GM19023 (cell line): ENCODE data around the gene DMRTC2.
"Not testable (repeated sequence)": the region's sequence is repeated elsewhere in the genome, so short reads cannot be mapped to it uniquely, and the experiment has no call there.

Experiments
- ATAC-seq: cut with Tn5 transposase; IDR thresholded peaks from one replicate; pipeline ENCODE4 v1.9.1; 2021; ENCODE audit warnings: mild to moderate bottlenecking, moderate library complexity; ENCODE audit not compliant: unreplicated experiment

The DMRTC2 gene

DNA sequence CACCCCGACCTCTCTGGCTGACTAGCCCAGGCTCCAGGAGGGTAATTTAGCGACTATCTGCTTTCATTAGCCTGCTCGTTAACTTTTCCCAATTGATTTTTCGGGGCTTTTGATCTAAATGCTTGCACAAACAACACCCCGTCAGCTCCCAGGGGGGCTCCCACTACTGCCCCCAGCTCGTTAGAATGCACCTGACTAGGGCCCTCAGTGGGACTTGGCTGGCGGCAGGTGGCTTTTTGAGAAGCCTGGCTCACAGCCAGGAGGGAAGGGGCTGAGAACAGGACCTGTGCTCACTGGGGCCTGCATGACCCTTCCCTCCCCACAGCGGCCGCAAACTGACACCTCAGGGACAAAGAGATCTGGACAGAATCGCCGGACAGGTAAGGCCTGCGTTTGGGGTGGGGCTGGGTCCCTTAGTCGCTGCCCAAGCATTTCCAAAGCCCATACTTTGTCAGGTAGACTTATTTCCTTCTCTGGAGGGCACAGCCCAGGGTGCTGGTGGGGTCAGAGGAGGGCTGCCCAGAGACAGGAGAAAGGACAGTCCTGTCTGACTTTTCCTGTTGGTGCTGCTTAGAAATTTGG lies 24.6 kb downstream of the DMRTC2 start:
- no peak for ATAC-seq

DNA sequence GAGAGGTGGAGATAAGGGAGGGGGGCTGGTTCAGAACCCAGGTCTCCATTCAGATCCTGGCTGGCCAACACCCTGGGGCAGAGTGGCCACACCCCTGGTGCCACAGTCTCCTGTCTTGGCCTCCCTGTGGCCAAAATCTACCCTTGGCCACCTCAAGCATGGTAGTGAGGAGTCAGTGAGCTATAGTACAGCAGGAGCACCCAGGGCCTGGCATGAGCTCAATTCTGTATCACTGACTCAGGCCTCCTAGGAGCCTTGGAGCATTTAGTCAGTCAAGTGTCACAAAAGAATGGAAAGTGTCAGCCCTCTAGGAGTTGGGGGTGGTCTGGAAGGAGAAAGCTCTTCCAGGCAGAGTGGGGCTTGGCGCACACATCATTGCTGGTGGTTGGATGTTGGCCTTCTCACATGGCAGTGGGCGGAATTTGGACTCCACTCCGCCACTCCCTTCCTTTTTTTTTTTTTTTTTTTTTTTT lies 25.6 kb downstream of the DMRTC2 start:
- ATAC-seq = no peak

GRCh38 chr19:41871573-41872383 lies 26.9 kb downstream of the DMRTC2 start:
- ATAC-seq = no peak

- ATAC-seq = no peak
Observed at GRCh38 chr19:41872384-41872774, 27.5 kb downstream of the DMRTC2 start.

DNA sequence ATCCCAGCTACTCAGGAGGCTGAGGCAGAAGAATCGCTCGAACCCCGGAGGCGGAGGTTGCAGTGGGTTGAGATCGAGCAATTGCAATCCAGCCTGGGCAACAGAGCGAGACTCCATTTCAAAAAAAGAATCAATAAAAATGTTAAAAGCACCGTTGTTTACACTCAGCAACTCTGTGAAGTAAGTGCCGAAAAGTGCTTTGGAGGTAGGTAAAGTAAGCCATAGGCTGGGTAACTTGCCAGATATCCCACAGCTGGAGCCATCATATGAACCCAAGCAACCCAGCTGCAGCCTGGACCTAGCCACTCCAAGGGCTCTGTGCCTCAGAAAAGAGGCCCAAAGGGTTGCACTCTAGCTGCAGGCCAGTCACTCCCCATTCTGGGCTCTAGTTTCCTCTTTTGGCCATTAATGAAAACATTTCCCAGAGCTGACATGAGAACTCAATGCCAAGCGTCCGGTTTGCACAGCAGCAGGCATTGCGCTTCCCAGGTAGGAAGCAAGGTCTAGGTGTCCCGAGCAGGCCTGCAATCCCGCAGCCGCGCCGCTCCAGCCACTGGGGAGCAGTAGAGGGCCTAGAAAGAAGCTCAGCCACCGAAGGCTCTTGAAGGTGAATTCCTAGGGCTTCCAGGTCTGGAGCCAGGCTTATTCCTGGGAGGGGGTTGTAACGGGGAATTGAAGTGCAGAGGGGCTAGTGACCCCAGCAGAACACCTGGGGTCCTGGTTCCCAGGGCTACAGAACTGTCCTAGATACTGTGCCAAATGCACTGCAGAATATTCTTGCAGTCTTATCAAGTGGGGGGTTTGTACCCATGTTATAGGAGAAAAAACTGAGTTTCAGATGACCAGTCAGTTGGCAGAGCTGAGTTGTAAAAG lies 28.2 kb downstream of the DMRTC2 start:
- no peak for ATAC-seq

DNA sequence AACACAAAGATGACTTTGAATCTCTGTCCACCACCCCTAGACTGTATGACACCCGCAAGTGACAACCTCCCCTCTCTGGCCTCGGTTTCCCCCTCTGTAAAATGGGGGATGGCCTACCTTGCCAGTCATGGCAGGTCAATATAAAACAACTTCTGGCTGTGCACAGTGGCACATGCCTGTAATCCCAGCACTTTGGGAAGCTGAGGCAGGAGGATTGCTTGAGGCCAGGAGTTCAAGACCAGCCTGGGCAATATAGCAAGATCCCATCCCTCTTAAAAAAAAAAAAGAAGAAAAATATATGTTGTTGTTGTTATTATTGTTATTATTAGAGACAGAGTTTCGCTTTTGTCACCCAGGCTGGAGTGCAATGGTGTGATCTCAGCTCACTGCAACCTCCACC lies 31.1 kb downstream of the DMRTC2 start:
- ATAC-seq = not testable (repeated sequence)

GRCh38 chr19:41876847-41877832 lies 32.3 kb downstream of the DMRTC2 start, which contains the start of gene CD79A:
Gene CD79A (plus strand): TSS chr19:41877279. CDS start chr19:41877305, 26 bp downstream.
- ATAC-seq = peak; percentile 66

GRCh38 chr19:41877916-41878905 lies 33.4 kb downstream of the DMRTC2 start:
- peak; percentile 38 for ATAC-seq

DNA sequence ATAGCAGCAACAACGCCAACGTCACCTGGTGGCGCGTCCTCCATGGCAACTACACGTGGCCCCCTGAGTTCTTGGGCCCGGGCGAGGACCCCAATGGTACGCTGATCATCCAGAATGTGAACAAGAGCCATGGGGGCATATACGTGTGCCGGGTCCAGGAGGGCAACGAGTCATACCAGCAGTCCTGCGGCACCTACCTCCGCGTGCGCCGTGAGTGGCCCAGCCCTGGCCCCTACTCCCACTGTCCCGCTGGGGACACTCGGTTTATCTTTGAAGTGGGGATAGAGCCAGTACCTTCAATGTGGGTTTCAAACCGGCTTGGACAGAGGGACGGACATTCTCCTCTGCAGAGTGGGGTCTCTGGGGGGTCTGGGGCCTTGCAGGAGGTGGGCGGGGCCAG lies 34.2 kb downstream of the DMRTC2 start:
- ATAC-seq = no peak

DNA sequence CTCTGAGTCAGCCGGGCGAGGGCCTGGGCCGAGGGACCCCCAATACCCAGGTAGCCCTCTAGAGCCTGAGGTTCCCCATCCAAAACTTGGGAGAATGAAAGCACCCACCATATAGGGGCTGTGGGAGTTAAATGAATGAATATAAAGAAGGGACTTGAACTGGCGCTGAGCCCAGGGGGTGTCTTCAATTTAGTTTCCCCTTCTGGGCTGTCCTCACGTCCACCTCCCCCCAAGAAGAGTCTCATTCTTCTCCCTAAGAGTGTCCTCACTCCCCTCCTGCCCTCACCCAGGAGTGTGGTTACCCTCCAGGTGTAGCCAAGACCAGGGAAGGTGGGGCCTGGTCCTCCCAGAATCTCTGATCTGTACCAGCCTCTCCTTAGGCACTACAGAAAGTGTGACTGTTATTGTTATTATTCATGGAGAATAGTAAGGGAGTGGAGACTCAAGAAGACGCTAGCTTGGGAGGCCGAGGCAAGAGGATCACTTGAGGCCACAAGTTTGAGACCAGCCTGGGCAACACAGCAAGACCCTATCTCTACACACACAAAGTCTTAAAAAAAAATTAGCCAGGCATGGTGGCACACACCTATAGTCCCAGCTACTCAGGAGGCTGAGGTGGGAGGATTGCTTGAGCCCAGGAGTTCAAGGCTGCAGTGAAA lies 35.0 kb downstream of the DMRTC2 start:
- no peak for ATAC-seq

- ATAC-seq = no peak
Observed at GRCh38 chr19:41880329-41880708, 35.5 kb downstream of the DMRTC2 start.

DNA sequence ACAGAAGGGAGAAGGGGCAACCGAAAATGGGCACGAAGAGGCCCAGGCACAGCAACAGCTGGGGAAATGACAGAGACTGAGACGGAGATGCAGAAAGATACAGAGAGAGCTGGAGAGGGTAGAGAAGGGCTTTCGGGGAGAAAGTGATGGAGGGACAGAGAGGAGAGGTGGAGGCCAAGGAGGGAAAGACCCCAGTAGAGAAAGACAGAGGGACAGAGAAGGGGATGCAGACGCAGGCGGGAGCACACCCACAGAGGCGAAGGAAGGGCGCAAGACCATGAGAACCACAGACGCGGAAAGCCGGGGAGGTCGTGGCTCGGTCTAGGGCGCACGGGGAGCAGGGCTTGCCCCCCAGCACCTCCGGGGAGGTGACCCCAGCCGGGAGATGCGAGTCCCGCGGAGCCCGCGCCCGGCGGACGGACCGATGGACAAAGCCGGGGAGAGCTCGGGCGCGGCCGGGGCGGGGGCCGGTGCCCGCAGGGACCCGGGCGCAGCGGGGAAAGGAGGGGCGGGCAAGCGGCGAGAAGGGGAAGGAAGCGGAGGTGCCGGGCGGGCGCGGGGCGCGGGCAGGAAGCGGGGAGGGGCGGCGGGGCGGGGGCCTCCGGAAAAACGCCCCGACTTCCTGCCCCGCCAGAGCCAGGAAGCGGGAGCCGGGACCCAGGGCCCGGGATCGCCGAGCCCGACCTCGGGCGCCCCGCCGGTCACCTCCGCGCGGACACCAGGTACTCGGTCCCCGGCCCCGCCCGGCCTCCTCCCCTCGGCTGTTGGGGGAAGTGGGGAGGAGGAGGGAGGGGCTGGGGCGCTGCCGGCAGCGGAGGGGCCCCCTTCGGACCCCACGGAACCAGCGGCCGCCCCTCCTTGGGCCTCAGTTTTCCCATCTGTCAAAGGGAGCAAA lies 38.0 kb downstream of the DMRTC2 start, which contains the start of gene ARHGEF1:
TSS of gene ARHGEF1 (plus strand) at position 617 of the 895 bp plus-strand sequence. CDS start 4,899 bp downstream, outside the sequence.
- no peak for ATAC-seq

- ATAC-seq = no peak
Observed at GRCh38 chr19:41883463-41883820, 38.6 kb downstream of the DMRTC2 start.

DNA sequence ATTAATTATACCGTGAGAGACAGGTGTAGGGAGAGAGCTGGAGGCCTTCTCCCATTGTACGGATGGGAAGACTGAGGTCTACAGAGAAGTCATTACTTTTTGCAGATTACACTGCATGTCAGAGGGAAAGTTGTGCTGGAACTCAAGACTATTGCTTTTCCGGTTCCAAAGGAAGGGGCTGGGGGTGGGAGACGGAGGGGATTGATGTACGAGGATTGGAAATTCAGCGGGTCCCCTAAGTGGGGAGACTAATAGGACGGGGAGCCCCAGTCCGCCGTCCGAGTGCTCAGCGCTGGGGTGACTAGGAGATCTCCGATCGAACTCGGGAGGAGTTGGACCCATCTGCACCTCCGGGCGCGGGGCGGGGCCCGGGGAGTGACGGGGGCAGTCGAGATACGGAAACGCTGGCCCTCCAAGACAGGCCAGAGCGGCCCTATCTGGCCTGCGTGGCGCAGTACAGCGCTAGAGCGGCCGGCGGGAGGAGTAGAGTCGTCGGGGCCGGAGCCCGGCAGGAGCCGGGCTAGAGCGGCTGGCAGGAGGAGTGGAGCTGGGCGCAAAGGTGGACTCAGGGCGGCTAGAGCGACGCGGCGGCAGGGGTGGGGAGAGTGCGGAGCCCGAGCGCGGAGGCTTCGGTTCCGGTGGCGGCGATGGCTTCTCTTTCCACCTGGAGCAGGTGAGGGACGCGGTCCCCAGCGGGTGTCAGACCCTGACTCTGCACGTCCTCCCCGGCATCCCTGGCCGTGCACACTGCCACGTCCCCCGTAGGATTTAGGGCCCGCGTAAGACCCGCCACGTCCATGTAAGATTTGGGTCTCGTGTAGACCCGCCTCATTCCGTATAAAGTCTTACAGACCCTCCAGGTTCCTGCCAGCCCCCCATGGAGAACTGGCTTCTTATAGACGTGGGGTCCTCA lies 39.2 kb downstream of the DMRTC2 start:
- peak; percentile 87 for ATAC-seq

DNA sequence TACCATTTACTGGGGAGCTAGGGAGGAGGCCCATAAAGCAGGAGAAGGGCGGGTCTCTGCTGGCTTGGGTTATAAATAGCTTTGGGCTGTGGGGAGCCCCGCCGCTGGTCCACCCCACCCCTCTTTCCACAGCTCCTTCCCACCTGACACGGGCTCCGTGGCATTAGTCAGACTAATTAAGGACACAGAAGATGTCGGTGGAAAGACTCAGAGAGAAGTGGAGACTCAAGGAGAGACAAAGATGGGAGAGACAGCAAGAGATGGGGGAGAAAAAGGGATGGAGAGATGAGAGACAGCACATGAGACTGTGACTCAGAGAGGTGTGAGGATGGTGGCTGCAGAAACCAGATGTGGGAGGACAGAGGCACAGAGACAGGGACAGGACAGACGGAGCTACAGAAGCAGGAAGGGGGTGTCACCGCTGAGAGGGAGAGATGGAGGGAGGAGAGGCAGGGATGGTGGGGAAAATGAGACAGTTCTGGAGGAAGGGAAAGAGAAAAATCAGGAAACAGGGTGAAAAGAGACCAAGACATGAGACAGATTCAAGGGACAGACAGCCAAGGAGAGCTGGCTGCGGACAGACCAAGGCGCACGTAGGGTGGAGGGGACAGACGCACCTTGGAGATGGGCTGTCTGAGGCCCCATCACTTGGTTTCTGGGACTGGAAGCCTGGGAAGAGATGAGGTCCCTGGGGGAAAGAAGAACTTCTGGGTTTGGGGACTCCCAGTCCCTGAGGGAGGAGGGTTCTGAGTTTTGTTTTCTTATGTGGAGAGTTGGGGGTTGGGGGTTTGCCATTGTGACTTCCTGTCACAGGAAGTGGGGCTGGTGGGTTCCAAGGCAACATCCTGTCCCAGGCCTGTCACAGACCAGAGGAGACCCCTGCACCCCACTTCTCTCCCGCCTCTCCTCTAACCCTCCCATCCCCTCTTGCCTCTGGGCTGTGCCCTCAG lies 42.2 kb downstream of the DMRTC2 start:
- ATAC-seq = no peak
